ENCODE data around the gene MKX. TPM values are rescaled to one million over a fixed set of nuclear protein-coding genes. Genes with fewer than 3 reads are reported as not detected.

Gene MKX
- total and polyA plus RNA-seq, 2 donors (not counting 1 experiment from before 2014, with no cell fraction given) = not detected

DNA sequence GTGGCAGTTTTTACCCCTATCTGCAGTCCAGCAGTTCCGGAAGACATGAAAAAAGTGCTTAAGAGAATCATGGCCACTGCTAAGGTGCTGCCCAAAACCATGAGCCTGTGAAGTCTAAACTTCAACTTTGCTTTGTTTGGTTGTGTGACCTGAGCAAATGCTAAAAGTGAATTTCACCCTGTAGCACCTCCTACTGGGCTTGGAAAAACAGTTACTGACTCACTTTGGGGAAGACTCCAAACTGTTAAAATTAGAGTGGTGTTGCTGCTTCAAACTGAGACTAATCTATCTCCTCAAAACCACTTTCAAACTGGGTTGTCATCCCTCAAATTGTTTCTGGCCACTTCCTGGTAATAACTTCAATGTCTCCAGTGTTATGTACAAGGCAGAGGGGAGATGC lies 21.3 kb downstream of the MKX start:
- ChIA-PET POLR2A (no interaction called here), CTCF (no interaction called here)
- Mint-ChIP-seq H3K27me3 (peaks cover 10% of the 10 kb centered on the region), H3K9me3 (ENCODE audit: insufficient read depth) (no peaks in the 10 kb centered on the region), H3K27ac (no peak overlapping the region), H3K4me1 (peaks cover 3% of the 10 kb centered on the region), H3K4me3 (no peak overlapping the region)
- H3K4me2 ChIP-seq (replicated peaks; ENCODE audit: low read depth, low read length, poor library complexity, severe bottlenecking) = no peak overlapping the region
- no peaks in the 10 kb centered on the region for H4K20me1 ChIP-seq (ENCODE audit: control insufficient read depth, insufficient read depth, low read length, poor library complexity, severe bottlenecking)
- H3K9ac ChIP-seq (ENCODE audit: low read length) = no peak overlapping the region
- no peak for ATAC-seq (ENCODE audit: low read depth)
- no peak overlapping the region for H3K27ac ChIP-seq (ENCODE audit: low read length in 2 of 2)
- peaks cover 0 to under 1% (median 0%) of the 10 kb centered on the region in 4 experiments for H3K27me3 ChIP-seq (replicated peaks in 1 of 4; ENCODE audit: control extremely low read depth in 1 of 4, control insufficient read depth in 3 of 4, insufficient read depth in 4 of 4, low read length in 3 of 4)
- H3K79me2 ChIP-seq (ENCODE audit: control insufficient read depth, insufficient read depth, low read length) = no peaks in the 10 kb centered on the region
- TF ChIP-seq EZH2 (IDR thresholded peaks at IDR 0.05; ENCODE audit: borderline replicate concordance, insufficient read depth, low read depth, low read length, poor library complexity, severe bottlenecking) = no peak
- TF ChIP-seq, protein P1, sequence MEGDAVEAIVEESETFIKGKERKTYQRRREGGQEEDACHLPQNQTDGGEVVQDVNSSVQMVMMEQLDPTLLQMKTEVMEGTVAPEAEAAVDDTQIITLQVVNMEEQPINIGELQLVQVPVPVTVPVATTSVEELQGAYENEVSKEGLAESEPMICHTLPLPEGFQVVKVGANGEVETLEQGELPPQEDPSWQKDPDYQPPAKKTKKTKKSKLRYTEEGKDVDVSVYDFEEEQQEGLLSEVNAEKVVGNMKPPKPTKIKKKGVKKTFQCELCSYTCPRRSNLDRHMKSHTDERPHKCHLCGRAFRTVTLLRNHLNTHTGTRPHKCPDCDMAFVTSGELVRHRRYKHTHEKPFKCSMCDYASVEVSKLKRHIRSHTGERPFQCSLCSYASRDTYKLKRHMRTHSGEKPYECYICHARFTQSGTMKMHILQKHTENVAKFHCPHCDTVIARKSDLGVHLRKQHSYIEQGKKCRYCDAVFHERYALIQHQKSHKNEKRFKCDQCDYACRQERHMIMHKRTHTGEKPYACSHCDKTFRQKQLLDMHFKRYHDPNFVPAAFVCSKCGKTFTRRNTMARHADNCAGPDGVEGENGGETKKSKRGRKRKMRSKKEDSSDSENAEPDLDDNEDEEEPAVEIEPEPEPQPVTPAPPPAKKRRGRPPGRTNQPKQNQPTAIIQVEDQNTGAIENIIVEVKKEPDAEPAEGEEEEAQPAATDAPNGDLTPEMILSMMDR (IDR thresholded peaks at IDR 0.05) = no peak
- no peak for DNase-seq
- H3K4me1 ChIP-seq (ENCODE audit: control insufficient read depth in 2 of 2, insufficient read depth in 2 of 2, low read length in 2 of 2) = peaks cover 0 to 5% of the 10 kb centered on the region in 2 donors
- no peaks in the 10 kb centered on the region for H3K36me3 ChIP-seq (replicated peaks in 1 of 2; ENCODE audit: control extremely low read depth in 1 of 2, control insufficient read depth in 1 of 2, extremely low read depth in 1 of 2, insufficient read depth in 2 of 2, low read length in 1 of 2)
- intact Hi-C loops (cut with micrococcal nuclease) = no loop called here
- H2AFZ ChIP-seq (ENCODE audit: insufficient read depth, low read depth, low read length, poor library complexity, severe bottlenecking) = no peak overlapping the region
- no peak overlapping the region for H3K4me3 ChIP-seq (ENCODE audit: control extremely low read depth in 1 of 5, extremely low read depth in 1 of 5, insufficient read depth in 1 of 5, low read depth in 2 of 5, low read length in 4 of 5)
- no peaks in the 10 kb centered on the region for H3K9me3 ChIP-seq (ENCODE audit: control extremely low read depth in 1 of 3, control insufficient read depth in 2 of 3, insufficient read depth in 1 of 3, low read length in 2 of 3)
- WGBS (ENCODE audit: insufficient coverage) = 100% methylated on average over 1 of the region's 1 CpG

DNA sequence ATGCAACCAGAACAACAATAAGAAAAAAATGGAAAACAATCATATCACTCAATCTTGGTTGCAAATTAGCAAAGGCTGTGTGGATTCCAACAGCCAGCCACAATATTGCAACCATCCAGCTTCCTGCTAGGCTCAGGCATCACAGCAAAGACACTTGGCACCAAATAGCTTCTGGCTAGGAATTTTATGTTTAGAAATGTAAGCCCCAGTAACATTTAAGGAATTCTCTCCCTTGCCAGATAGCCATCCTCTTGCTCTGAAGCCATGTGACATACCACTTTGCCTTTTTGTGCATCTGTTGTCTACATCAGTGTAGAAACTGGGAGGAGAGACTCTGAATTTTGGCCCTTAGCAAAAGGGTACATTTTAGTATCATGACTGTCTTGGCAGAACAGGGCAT lies 22.2 kb downstream of the MKX start:
- no peaks in the 10 kb centered on the region for H3K79me2 ChIP-seq (ENCODE audit: control insufficient read depth, insufficient read depth, low read length)
- Mint-ChIP-seq H3K4me3 (no peak overlapping the region), H3K9me3 (ENCODE audit: insufficient read depth) (no peaks in the 10 kb centered on the region), H3K4me1 (peaks cover 3% of the 10 kb centered on the region), H3K27ac (no peak overlapping the region), H3K27me3 (peaks cover 6% of the 10 kb centered on the region)
- no peak overlapping the region for H3K9ac ChIP-seq (ENCODE audit: low read length)
- H3K9me3 ChIP-seq (ENCODE audit: control extremely low read depth in 1 of 3, control insufficient read depth in 2 of 3, insufficient read depth in 1 of 3, low read length in 2 of 3) = no peaks in the 10 kb centered on the region
- no peaks in the 10 kb centered on the region for H3K36me3 ChIP-seq (replicated peaks in 1 of 2; ENCODE audit: control extremely low read depth in 1 of 2, control insufficient read depth in 1 of 2, extremely low read depth in 1 of 2, insufficient read depth in 2 of 2, low read length in 1 of 2)
- no peak for DNase-seq
- H2AFZ ChIP-seq (ENCODE audit: insufficient read depth, low read depth, low read length, poor library complexity, severe bottlenecking) = no peak overlapping the region
- H3K4me1 ChIP-seq (ENCODE audit: control insufficient read depth in 2 of 2, insufficient read depth in 2 of 2, low read length in 2 of 2) = peaks cover 0 to 5% of the 10 kb centered on the region in 2 donors
- no peak overlapping the region for H3K4me2 ChIP-seq (replicated peaks; ENCODE audit: low read depth, low read length, poor library complexity, severe bottlenecking)
- peaks cover 0 to 5% (median 0%) of the 10 kb centered on the region in 4 experiments for H3K27me3 ChIP-seq (replicated peaks in 1 of 4; ENCODE audit: control extremely low read depth in 1 of 4, control insufficient read depth in 3 of 4, insufficient read depth in 4 of 4, low read length in 3 of 4)
- ChIA-PET POLR2A (no interaction called here), CTCF (no interaction called here)
- no peak for ATAC-seq (ENCODE audit: low read depth)
- no peak overlapping the region for H3K4me3 ChIP-seq (ENCODE audit: control extremely low read depth in 1 of 5, extremely low read depth in 1 of 5, insufficient read depth in 1 of 5, low read depth in 2 of 5, low read length in 4 of 5)
- no peak overlapping the region for H3K27ac ChIP-seq (ENCODE audit: low read length in 2 of 2)
- intact Hi-C loops (cut with micrococcal nuclease) = no loop called here
- no peaks in the 10 kb centered on the region for H4K20me1 ChIP-seq (ENCODE audit: control insufficient read depth, insufficient read depth, low read length, poor library complexity, severe bottlenecking)
- TF ChIP-seq EZH2 (IDR thresholded peaks at IDR 0.05; ENCODE audit: borderline replicate concordance, insufficient read depth, low read depth, low read length, poor library complexity, severe bottlenecking) = no peak
- TF ChIP-seq, protein P1 (IDR thresholded peaks at IDR 0.05) = no peak

Data from B cell (primary cell).